T follicular helper cell (primary cell): ENCODE measurements around the gene OXCT2.

Experiments used
- DNase-seq: peaks from one replicate; pipeline ENCODE4 v3.0.0-alpha.2; 2020; ENCODE audit warnings: low read depth

OXCT2 gene

DNA sequence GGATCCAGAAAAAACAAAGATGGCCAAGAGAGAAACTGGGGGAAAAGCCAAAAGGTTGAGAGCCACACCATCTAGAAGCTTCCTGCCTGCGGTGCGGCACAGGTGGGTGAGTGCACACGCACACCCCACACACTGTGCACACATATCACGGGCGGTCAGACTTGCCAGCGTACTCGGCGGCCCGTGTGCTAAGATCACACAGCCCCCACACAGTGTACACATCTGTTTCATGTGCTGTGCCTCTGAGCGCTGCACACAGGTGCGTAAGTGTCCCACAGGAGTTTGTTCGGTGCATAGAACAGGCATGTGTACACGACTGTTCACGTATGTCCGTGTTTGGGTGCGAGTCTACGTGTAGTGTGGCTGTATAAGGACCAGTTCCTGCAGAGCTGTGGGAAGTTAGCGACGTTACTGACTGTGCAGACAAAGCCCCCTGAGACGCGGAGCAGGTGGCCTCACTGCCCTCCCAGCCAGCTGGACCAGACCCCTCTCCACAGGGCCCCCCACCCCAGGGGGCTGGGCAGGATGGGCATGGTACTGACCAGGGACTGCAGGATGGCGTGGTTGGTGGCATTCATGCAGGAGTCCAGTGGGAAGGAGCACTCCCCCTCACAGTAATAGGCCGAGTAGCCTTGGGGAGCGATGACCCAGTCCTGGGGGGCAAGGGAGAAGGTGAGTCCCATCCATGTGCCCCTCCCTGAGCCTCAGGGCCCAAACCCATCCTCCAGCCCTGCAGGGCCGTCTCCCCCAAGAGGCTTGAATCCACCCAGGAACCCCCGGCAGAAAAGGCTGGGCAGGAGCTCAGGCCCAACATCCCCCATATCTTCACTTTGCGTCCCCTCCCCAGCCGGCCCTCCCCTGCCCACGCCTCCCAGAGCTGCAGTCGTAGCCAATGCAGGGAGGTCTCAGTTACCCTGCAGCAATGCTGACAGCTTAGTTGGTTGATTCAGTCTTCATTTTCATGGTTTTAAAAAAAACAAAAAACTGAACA, 8.3 kb downstream of the OXCT2 start:
- no peak for DNase-seq

DNA sequence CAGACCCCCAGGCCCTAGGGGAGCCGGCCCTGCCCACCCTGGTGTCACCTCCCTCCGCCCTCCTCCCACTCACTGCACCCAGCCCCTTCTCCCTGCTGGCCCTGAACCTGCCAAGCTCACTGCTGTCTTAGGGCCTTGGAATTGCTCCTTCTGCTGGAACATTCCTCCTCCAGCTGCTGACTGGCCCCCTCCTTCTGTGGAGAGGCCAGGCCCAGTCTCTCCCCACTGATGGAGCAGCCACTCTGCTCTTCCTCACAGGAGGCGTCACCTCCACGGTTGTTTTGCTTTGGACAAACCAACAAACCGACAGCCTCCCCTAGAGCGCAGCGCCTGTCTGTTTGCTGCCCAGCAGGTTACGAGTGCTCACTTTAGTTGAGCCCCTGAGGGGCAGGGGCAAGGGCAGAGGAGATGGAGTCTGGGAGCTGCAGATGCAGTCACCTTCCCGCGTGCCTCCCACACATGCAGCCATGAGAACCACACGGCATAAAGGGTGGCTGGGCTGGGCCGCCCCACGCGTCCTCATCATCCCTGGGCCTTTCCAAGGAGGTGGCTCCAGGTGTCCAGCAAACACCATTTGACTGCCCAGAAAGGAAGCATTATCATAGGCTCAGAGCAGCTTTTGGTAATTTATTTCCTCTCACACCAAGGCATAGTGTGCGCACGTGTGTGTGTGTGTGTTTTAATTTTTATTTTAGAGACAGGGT, 9.4 kb downstream of the OXCT2 start:
- no peak for DNase-seq

DNA sequence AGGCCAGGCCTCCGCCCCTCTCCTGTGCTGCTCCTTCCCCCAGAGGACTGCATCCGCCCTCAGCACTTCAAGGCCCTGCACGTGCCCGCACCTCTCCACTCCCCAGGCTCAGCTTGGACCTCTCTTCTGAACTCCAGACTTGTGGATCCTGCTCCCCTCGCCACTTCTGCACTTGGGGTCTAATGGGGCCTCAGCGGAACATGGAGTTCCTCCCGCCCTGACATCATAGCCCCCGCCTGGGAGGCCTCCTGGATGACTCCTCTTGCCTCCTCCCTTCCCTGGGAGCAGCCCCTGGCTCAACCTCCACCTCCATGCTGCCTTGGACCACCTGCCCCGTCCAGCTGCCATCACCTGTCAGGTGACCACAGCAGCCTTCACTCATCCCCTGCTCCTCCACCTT, 10.1 kb downstream of the OXCT2 start:
- DNase-seq: no peak

- no peak for DNase-seq
These were observed 10.8 kb downstream of the OXCT2 start for GRCh38 chr1:39760074-39761008.

DNA sequence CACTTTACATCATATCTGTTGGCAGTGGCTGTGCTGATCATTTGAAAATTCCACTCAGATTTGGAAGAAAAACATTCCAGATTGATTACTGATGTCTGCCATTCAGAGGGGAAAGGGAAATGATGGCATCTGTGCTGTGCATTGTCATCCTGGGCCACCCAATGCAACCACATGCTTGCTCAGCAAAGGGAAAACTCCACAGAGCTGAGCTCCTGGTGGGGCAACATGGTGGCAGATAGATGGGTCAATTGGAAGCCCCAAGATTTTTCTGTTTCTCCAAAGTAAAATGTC, 11.8 kb downstream of the OXCT2 start:
- no peak for DNase-seq

DNA sequence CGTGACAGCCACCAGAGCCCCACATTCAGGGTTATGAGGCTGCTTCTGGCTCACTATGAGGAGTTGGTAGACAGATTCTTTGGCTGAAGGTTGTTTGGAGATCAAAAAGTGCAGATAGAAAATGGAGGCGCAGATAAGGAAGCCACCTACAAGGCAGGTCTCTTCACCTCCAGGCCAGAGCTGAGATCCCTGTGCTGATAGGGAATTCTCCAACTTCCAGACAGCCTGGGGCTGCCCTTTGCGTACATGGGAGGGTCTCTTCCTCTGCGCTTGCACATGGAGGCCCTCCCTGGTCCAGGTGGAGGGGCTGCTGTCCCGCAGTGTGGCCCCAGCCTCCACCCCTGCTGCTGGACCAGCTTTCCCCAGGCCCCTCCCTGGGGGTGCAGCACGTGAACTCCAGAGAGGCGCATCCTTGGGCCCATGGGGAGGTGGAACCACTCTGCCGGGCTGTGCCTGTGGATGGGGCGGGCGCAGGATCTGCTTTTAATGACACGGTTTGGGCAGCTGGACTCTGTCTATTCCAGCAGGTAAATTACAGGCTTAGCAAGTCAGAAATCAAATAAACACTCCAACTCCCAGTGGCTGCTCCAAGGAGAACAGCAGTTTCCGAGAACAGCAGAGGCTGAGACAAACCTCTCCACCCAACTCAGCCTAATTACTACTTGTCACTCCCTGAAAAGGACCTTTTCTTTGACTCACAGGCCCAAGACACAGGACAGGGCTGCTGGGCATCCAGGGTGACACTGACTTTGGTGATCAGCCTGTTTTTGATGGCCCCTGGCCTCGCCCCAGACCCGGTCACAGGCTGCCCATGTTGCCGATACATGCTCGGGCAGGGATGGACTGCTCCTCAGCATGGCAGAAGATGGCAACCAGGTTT, 12.4 kb downstream of the OXCT2 start:
- DNase-seq: no peak

DNA sequence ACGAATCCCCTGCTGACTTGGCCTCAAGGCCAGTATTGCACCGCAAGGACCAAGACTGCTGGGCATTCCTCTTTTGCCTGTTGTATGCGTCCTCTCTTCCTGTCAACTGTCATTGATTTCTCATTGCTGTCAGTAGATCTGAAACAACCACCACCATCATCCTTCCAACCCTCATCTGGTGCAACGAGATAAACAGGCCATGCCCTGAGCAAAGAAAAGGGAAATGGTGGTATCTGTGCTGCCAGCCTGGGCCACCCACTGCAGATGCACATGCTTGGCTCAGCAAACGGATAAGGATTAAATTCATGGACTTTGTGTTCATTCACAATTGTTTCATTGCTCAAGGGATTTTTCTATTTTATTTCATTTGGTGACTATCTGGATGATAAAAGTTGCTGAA, 13.6 kb downstream of the OXCT2 start:
- DNase-seq: no peak

- no peak for DNase-seq
These were observed 15.0 kb downstream of the OXCT2 start for GRCh38 chr1:39755965-39756659.

GRCh38 chr1:39754906-39755504, 16.1 kb downstream of the OXCT2 start:
- no peak for DNase-seq

- no peak for DNase-seq
These were observed 17.1 kb downstream of the OXCT2 start for GRCh38 chr1:39754026-39754570.

- no peak for DNase-seq
These were observed 17.8 kb downstream of the OXCT2 start for GRCh38 chr1:39753132-39754025.

DNA sequence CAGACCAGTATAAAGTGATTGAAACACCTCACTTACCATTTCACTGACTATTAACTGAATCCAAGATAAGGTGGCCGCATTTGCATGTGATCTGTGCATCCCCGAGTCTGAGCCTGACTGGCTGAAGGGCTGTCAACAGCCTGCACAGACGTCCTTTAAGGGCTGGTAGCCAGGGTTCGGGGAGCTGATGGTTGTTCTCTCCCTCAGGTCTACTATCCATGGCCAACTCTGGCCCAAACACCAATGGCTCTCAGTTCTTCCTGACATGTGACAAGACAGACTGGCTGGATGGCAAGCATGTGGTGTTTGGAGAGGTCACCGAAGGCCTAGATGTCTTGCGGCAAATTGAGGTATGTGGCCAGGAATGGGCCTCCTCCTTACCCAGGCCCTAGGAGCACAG, 18.4 kb downstream of the OXCT2 start:
- DNase-seq: no peak

- no peak for DNase-seq
These were observed 19.6 kb downstream of the OXCT2 start for GRCh38 chr1:39751595-39751994.

- DNase-seq: no peak
These were observed 26.0 kb downstream of the OXCT2 start for GRCh38 chr1:39745016-39745670.

GRCh38 chr1:39738622-39739366, 32.4 kb downstream of the OXCT2 start, which contains the start of gene PPIE:
TSS of gene PPIE (plus strand) at chr1:39738882. CDS start at chr1:39738901, 19 bp downstream.
- DNase-seq: peak; percentile 84

DNA sequence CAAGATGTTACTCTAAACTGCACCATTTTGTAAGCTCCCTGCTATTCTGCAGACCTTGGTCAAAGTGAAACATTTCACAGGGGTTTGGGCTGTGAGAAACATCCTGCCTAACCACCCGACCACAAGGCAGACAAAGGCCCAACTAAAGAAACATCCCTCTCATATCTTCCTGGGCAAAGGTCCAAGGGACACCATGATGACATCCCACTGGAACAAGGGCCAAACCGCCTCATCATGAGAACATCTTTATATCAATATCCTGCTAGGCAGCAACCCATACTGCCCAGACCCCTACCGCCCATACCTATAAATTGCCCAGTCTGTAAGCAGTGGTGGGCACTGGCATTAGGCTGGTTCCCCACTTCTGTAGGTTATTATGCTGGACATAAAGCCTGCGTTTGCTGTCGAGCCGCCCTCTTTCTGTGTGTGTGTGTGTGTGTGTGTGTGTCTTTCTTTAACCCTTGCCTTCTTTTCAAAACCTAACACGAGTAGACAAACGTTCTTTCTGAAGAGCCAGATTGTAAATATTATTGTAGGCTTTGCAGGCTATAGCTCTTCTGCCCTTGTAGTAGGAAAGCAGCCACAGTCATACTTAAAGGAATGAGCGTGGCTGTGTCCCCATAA, 33.5 kb downstream of the OXCT2 start:
- DNase-seq: no peak

DNA sequence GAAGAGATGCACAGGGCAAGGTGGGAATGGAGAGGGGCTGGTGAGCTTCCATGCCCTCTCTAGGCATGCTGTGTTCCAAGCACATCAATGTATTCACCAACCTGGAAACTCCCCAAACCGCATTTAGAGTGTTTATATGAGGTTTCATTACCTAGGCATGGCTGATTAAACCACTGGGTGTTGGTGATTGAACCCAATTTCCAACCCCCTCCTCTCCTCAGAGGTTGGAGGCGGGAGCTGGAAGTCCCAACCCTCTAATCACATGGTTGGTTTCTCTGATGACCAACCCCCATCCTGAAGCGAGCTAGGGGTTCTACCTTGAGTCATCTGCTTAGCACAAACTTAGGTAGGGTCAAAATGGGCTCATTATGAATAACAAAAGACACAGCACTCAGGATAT, 35.4 kb downstream of the OXCT2 start:
- no peak for DNase-seq
